HUES64 (cell line): ENCODE measurements around the gene DHX15.

Experiments
- H3K27ac ChIP-seq: 2 replicates; pipeline ENCODE4 v1.7.0; 2013; ENCODE audit warnings: low read depth, low read length, inconsistent platforms
- H3K27me3 ChIP-seq: 2 replicates; pipeline ENCODE4 v1.6.1; 2013; ENCODE audit warnings: mild to moderate bottlenecking, low read length; ENCODE audit not compliant: insufficient read depth
- H3K36me3 ChIP-seq: 2 replicates; pipeline ENCODE4 v1.6.1; 2013; ENCODE audit warnings: mild to moderate bottlenecking, low read length; ENCODE audit not compliant: insufficient read depth
- H3K4me1 ChIP-seq: 2 replicates; pipeline ENCODE4 v1.6.1; 2013; ENCODE audit warnings: mild to moderate bottlenecking, low read length, moderate library complexity; ENCODE audit not compliant: insufficient read depth
- H3K4me3 ChIP-seq: 2 replicates; pipeline ENCODE4 v1.5.1; 2013; ENCODE audit warnings: mild to moderate bottlenecking, low read length, moderate library complexity
- H3K9ac ChIP-seq: 2 replicates; pipeline ENCODE4 v1.6.1; 2013; ENCODE audit warnings: mild to moderate bottlenecking, low read depth, low read length
- H3K9me3 ChIP-seq: 2 replicates; pipeline ENCODE4 v1.6.1; 2013; ENCODE audit warnings: low read depth, low read length; ENCODE audit not compliant: insufficient read depth
- WGBS: fragments of 150-250, 120-280 bp; methylation state at CpG from one replicate; pipeline ENCODE4 v1.1.7; 2013; ENCODE audit warnings: missing lambda C conversion rate; 5-methylcytosine and 5-hydroxymethylcytosine counted together

Gene DHX15

GRCh38 chr4:24605216-24605615 lies 20.9 kb upstream of the DHX15 start:
- Histone ChIP-seq H3K27ac (no peak overlapping the region), H3K4me3 (no peak overlapping the region), H3K9me3 (no peaks in the 10 kb centered on the region), H3K36me3 (no peaks in the 10 kb centered on the region), H3K4me1 (peaks cover 9% of the 10 kb centered on the region), H3K27me3 (no peaks in the 10 kb centered on the region), H3K9ac (no peak overlapping the region)

GRCh38 chr4:24604558-24605214 lies 20.3 kb upstream of the DHX15 start:
- Histone ChIP-seq H3K9ac (no peak overlapping the region), H3K4me3 (no peak overlapping the region), H3K9me3 (no peaks in the 10 kb centered on the region), H3K4me1 (peaks cover 9% of the 10 kb centered on the region), H3K36me3 (no peaks in the 10 kb centered on the region), H3K27me3 (no peaks in the 10 kb centered on the region), H3K27ac (no peak overlapping the region)
- WGBS = 93% methylated on average over 3 of the region's 4 CpGs

- no peaks in the 10 kb centered on the region for H3K27me3 ChIP-seq
- H3K27ac ChIP-seq = no peak overlapping the region
- peaks cover 9% of the 10 kb centered on the region for H3K4me1 ChIP-seq
- no peak overlapping the region for H3K9ac ChIP-seq
- H3K4me3 ChIP-seq = no peak overlapping the region
- no peaks in the 10 kb centered on the region for H3K9me3 ChIP-seq
- 92% methylated on average over 6 of the region's 6 CpGs for WGBS
- no peaks in the 10 kb centered on the region for H3K36me3 ChIP-seq
Measured at GRCh38 chr4:24603343-24603742, 19.0 kb upstream of the DHX15 start.

- no peaks in the 10 kb centered on the region for H3K36me3 ChIP-seq
- WGBS = 88% methylated on average over 1 of the region's 1 CpG
- no peak overlapping the region for H3K27ac ChIP-seq
- H3K4me1 ChIP-seq = peaks cover 9% of the 10 kb centered on the region
- H3K4me3 ChIP-seq = no peak overlapping the region
- no peaks in the 10 kb centered on the region for H3K27me3 ChIP-seq
- H3K9ac ChIP-seq = no peak overlapping the region
- no peaks in the 10 kb centered on the region for H3K9me3 ChIP-seq
Measured at GRCh38 chr4:24601121-24601520, 16.8 kb upstream of the DHX15 start.

GRCh38 chr4:24599275-24599674 lies 14.9 kb upstream of the DHX15 start:
- Histone ChIP-seq H3K4me3 (no peak overlapping the region), H3K9ac (no peak overlapping the region), H3K27ac (no peak overlapping the region), H3K36me3 (no peaks in the 10 kb centered on the region), H3K9me3 (no peaks in the 10 kb centered on the region), H3K27me3 (no peaks in the 10 kb centered on the region), H3K4me1 (no peaks in the 10 kb centered on the region)
- 93% methylated on average over 22 of the region's 22 CpGs for WGBS

GRCh38 chr4:24598025-24598424 lies 13.7 kb upstream of the DHX15 start:
- Histone ChIP-seq H3K9ac (no peak overlapping the region), H3K4me3 (no peak overlapping the region), H3K27ac (no peak overlapping the region), H3K9me3 (no peaks in the 10 kb centered on the region), H3K27me3 (no peaks in the 10 kb centered on the region), H3K4me1 (no peaks in the 10 kb centered on the region), H3K36me3 (no peaks in the 10 kb centered on the region)
- WGBS = 94% methylated on average over 8 of the region's 8 CpGs

GRCh38 chr4:24595659-24596058 lies 11.3 kb upstream of the DHX15 start:
- H3K27ac ChIP-seq = no peak overlapping the region
- H3K9ac ChIP-seq = no peak overlapping the region
- H3K27me3 ChIP-seq = no peaks in the 10 kb centered on the region
- H3K36me3 ChIP-seq = no peaks in the 10 kb centered on the region
- H3K4me3 ChIP-seq = no peak overlapping the region
- WGBS = 96% methylated on average over 2 of the region's 2 CpGs
- peaks cover 5% of the 10 kb centered on the region for H3K9me3 ChIP-seq
- H3K4me1 ChIP-seq = no peaks in the 10 kb centered on the region

GRCh38 chr4:24594887-24595286 lies 10.5 kb upstream of the DHX15 start:
- H3K36me3 ChIP-seq = no peaks in the 10 kb centered on the region
- H3K27ac ChIP-seq = no peak overlapping the region
- 86% methylated on average over 2 of the region's 2 CpGs for WGBS
- H3K27me3 ChIP-seq = no peaks in the 10 kb centered on the region
- no peak overlapping the region for H3K9ac ChIP-seq
- H3K4me3 ChIP-seq = no peak overlapping the region
- peaks cover 13% of the 10 kb centered on the region for H3K9me3 ChIP-seq
- no peaks in the 10 kb centered on the region for H3K4me1 ChIP-seq

- Histone ChIP-seq H3K4me3 (no peak overlapping the region), H3K9ac (no peak overlapping the region)
- WGBS = 89% methylated on average over 2 of the region's 2 CpGs
Measured at GRCh38 chr4:24589448-24589847, 5.1 kb upstream of the DHX15 start.

GRCh38 chr4:24588216-24588954 lies 4.0 kb upstream of the DHX15 start:
- WGBS = 92% methylated on average over 7 of the region's 7 CpGs

More at GRCh38 chr4:24589448-24589847, 5.1 kb upstream of the DHX15 start:
- Histone ChIP-seq H3K4me1 (no peaks in the 10 kb centered on the region), H3K9me3 (peaks cover 17% of the 10 kb centered on the region), H3K27me3 (no peaks in the 10 kb centered on the region), H3K27ac (no peak overlapping the region), H3K36me3 (no peaks in the 10 kb centered on the region)

GRCh38 chr4:24583451-24584210 lies 723 bp downstream of the DHX15 start:
- Histone ChIP-seq H3K36me3 (peaks cover 31% of the 10 kb centered on the region), H3K27me3 (no peaks in the 10 kb centered on the region), H3K9me3 (no peaks in the 10 kb centered on the region), H3K4me1 (peaks cover 20% of the 10 kb centered on the region), H3K27ac (peak overlapping the region; percentile 99), H3K4me3 (peak overlapping the region; percentile 99), H3K9ac (peak overlapping the region; percentile 100)
- WGBS = under 1% methylated on average over 50 of the region's 51 CpGs

More at GRCh38 chr4:24588216-24588954, 4.0 kb upstream of the DHX15 start:
- Histone ChIP-seq H3K9ac (no peak overlapping the region), H3K4me3 (no peak overlapping the region), H3K36me3 (no peaks in the 10 kb centered on the region), H3K27me3 (no peaks in the 10 kb centered on the region), H3K27ac (no peak overlapping the region), H3K4me1 (no peaks in the 10 kb centered on the region), H3K9me3 (peaks cover 17% of the 10 kb centered on the region)
